Measurements from ENCODE around the gene IL17RD. TPM values are rescaled to one million over a fixed set of nuclear protein-coding genes. Genes with fewer than 3 reads are reported as not detected.

IL17RD gene
- total and polyA plus RNA-seq, 12 donors, result 1.3 to 15.6 (median 4.9) TPM

- H3K4me3 ChIP-seq, result no peak overlapping the region
- intact Hi-C loops (cut with DNase I), result loop anchor here in 1 of 10 donors (5.0 kb wide), 1 partner anchor 41 kb away; the partner anchor contains the start of gene IL17RD
- DNase-seq (no peak), ATAC-seq (no peak)
- no peaks in the 10 kb centered on the region for H3K27me3 ChIP-seq
- no peak for TF ChIP-seq CTCF (IDR thresholded peaks at IDR 0.05)
- no peak overlapping the region for H3K27ac ChIP-seq
- H3K4me1 ChIP-seq, result peaks cover 0 to 42% (median 8%) of the 10 kb centered on the region in 9 donors
- no peaks in the 10 kb centered on the region for H3K9me3 ChIP-seq
- WGBS, 2 donors, result 62 to 67% methylated on average over 4 of the region's 4 CpGs
- H3K36me3 ChIP-seq, result no peaks in the 10 kb centered on the region
These were observed 38.9 kb downstream of the IL17RD start for GRCh38 chr3:57126244-57126643.

GRCh38 chr3:57120451-57121174 lies 44.5 kb downstream of the IL17RD start:
- peaks cover 0 to 16% (median 5%) of the 10 kb centered on the region in 9 donors for H3K4me1 ChIP-seq
- H3K27me3 ChIP-seq, result no peaks in the 10 kb centered on the region
- DNase-seq (no peak), ATAC-seq (peak in 4 of 8 donors; percentile 46 to 63 (median 58))
- peak overlapping the region in 1 of 10 donors; percentile 22 for H3K27ac ChIP-seq
- H3K9me3 ChIP-seq, result no peaks in the 10 kb centered on the region
- WGBS, 2 donors, result 33 to 42% methylated on average over 10 of the region's 10 CpGs
- intact Hi-C loops (cut with DNase I), result no loop called here
- H3K4me3 ChIP-seq, result no peak overlapping the region
- H3K36me3 ChIP-seq, result no peaks in the 10 kb centered on the region
- no peak for TF ChIP-seq CTCF (IDR thresholded peaks at IDR 0.05)

- H3K27me3 ChIP-seq, result no peaks in the 10 kb centered on the region
- H3K27ac ChIP-seq, result peak overlapping the region in 1 of 10 donors; percentile 22
- H3K36me3 ChIP-seq, result no peaks in the 10 kb centered on the region
- DNase-seq, result no peak
- no peak for TF ChIP-seq CTCF (IDR thresholded peaks at IDR 0.05)
- H3K4me3 ChIP-seq, result no peak overlapping the region
- H3K9me3 ChIP-seq, result no peaks in the 10 kb centered on the region
- H3K4me1 ChIP-seq, result peaks cover 0 to 16% (median 5%) of the 10 kb centered on the region in 9 donors
- intact Hi-C loops (cut with DNase I), result no loop called here
- 40 to 51% methylated on average over 3 of the region's 3 CpGs for WGBS, 2 donors
- peak in 4 of 8 donors; percentile 27 to 61 (median 50) for ATAC-seq
These were observed 45.1 kb downstream of the IL17RD start for GRCh38 chr3:57120040-57120439.

- Histone ChIP-seq H3K4me3 (no peak overlapping the region), H3K4me1 (peaks cover 0 to 16% (median 5%) of the 10 kb centered on the region in 9 donors), H3K9me3 (no peaks in the 10 kb centered on the region), H3K27ac (no peak overlapping the region), H3K27me3 (no peaks in the 10 kb centered on the region), H3K36me3 (peaks cover 0 to 14% (median 0%) of the 10 kb centered on the region in 9 donors)
- 35 to 45% methylated on average over 3 of the region's 3 CpGs for WGBS, 2 donors
- intact Hi-C loops (cut with DNase I), result no loop called here
- DNase-seq (no peak), ATAC-seq (no peak)
- no peak for TF ChIP-seq CTCF (IDR thresholded peaks at IDR 0.05)
These were observed 46.9 kb downstream of the IL17RD start for GRCh38 chr3:57118254-57118653.

Data from heart right ventricle (tissue), 16 donors.